K562 (cell line): ENCODE data around the gene CHST14. TPM values are rescaled to one million over a fixed set of nuclear protein-coding genes. Genes with fewer than 3 reads are reported as not detected.
A peak's percentile ranks its signal among the peaks of the same experiment; 100 is the strongest.

Experiments
- AFF1 ChIP-seq, 2 experiments: fragments of 450-650 bp; IDR thresholded peaks; 2 replicates each; pipeline ENCODE4 v1.6.1; 2018; ENCODE audit warnings: mild to moderate bottlenecking in 2 of 2, low read depth in 1 of 2; ENCODE audit not compliant: partially characterized antibody in 2 of 2
- ID3 ChIP-seq, 2 experiments: fragments of 250-450 bp in 1 of 2; fragments of 450-650 bp in 1 of 2; sonication (Bioruptor Pico) in 1 of 2; IDR thresholded peaks; 2 replicates each; pipeline versions ENCODE4 v1.6.1 to v1.8.0; 2016 to 2021; ENCODE audit warnings: mild to moderate bottlenecking in 2 of 2, moderate library complexity in 2 of 2, missing compliant biosample characterization in 1 of 2, missing genetic modification characterization in 1 of 2
- KDM5B ChIP-seq: fragments of 200-600 bp; sonication (generic); IDR thresholded peaks from 2 replicates; pipeline ENCODE4 v1.6.1; 2012; ENCODE audit warnings: low read depth, mild to moderate bottlenecking, moderate library complexity, low read length, control low read depth, inconsistent platforms; ENCODE audit not compliant: insufficient replicate concordance
- MNT ChIP-seq, 2 experiments: fragments of 450-650 bp; conservative IDR thresholded peaks; 2 replicates each; pipeline ENCODE4 v1.6.1; 2017; ENCODE audit warnings: mild to moderate bottlenecking in 2 of 2, moderate library complexity in 2 of 2
- PHF8 ChIP-seq: fragments of 200-600 bp; sonication (generic); IDR thresholded peaks from 2 replicates; pipeline ENCODE4 v1.6.1; 2012; ENCODE audit warnings: mixed run types, mild to moderate bottlenecking, inconsistent platforms, low read length, moderate library complexity, borderline replicate concordance
- SNIP1 ChIP-seq: fragments of 450-650 bp; IDR thresholded peaks from 2 replicates; pipeline ENCODE4 v1.7.1; 2017; ENCODE audit warnings: low read depth, mild to moderate bottlenecking
- ZBTB2 ChIP-seq: fragments of 450-650 bp; IDR thresholded peaks from 2 replicates; pipeline ENCODE4 v1.6.1; 2016; ENCODE audit warnings: antibody characterized with exemption
- ZBTB7A ChIP-seq: IDR thresholded peaks from 2 replicates; pipeline ENCODE4 v1.6.1; 2011; ENCODE audit warnings: low read depth, mild to moderate bottlenecking, low read length, moderate library complexity, borderline replicate concordance; ENCODE audit not compliant: control insufficient read depth
- ZFP36 ChIP-seq: fragments of 150-350 bp; IDR thresholded peaks from 2 replicates; pipeline ENCODE4 v1.6.1; 2018; ENCODE audit warnings: low read length, low read depth; ENCODE audit not compliant: partially characterized antibody
- ZMIZ1 ChIP-seq, 2 experiments: fragments of 150-350 bp in 1 of 2; IDR thresholded peaks; 2 replicates each; pipeline ENCODE4 v1.6.1; 2012 to 2016; ENCODE audit warnings: low read depth in 2 of 2, low read length in 2 of 2, mild to moderate bottlenecking in 1 of 2, moderate library complexity in 1 of 2
- ZNF143 ChIP-seq: sonication (generic); formaldehyde crosslinking; IDR thresholded peaks from 2 replicates; pipeline ENCODE4 v1.9.0; 2022; ENCODE audit warnings: mild to moderate bottlenecking, missing genetic modification reagents
- ZNF395 ChIP-seq: fragments of 200-800 bp; sonication (Bioruptor generic); IDR thresholded peaks from 2 replicates; pipeline ENCODE4 v1.6.1; 2017; ENCODE audit warnings: missing genetic modification characterization, missing compliant biosample characterization
- polyA plus RNA-seq, 8 experiments: library from polyadenylated mRNA; depleted of rRNA in 4 of 8; stranded (reverse) in 5 of 8; unstranded in 3 of 8; fragments of >200 nt; fragmentation: Nextera tagmentation in 2 of 8; fragmentation: Illumina TruSeq in 1 of 8; extraction: Ambion mirVana in 2 of 8; extraction: Trizol in 1 of 8; gene quantifications; 2 replicates each; pipeline versions ENCODE4 v1.2.1 to v1.2.3, GENCODE V29; 2011 to 2014; ENCODE audit warnings: inconsistent platforms in 1 of 8, missing spikeins in 1 of 8
- total RNA-seq, 7 experiments: library from RNA; depleted of rRNA in 6 of 7; stranded (reverse); fragments of >200 nt in 6 of 7; fragmentation: Illumina TruSeq in 2 of 7; extraction: Trizol in 2 of 7; gene quantifications; 2 replicates each; pipeline versions ENCODE4 v1.2.1 to v1.2.3, GENCODE V29; 2011 to 2021; ENCODE audit warnings: low replicate concordance in 1 of 7

CHST14 gene
- total and polyA plus RNA-seq, 9 of the 15 experiments (the other 6 are each of a cell fraction or from before 2014, with no cell fraction given) = 1.6 to 12.1 (median 4.5) TPM

GRCh38 chr15:40439461-40439959 lies 31.3 kb upstream of the CHST14 start (continued):
- TF ChIP-seq AFF1 (IDR thresholded peaks at IDR 0.05; ENCODE audit: low read depth in 1 of 2, partially characterized antibody in 2 of 2) (peak in 1 of 2 experiments; percentile 16), ZNF143 (no peak), ZBTB2 (no peak; the same call in 1 of the 2 replicates), SNIP1 (no peak), KDM5B (peak; percentile 5), ZFP36 (no peak), ZBTB7A (peak; percentile 49; the same call in 1 of the 2 replicates), MNT (conservative IDR thresholded peaks at IDR 0.05) (0 out of 4 replicates have a peak, but pooled peaks of 1 of the 2 experiments have one; percentile 12), ID3 (CRISPR knock-in tag; IDR thresholded peaks at IDR 0.05) (no peak), ID3 (tag; IDR thresholded peaks at IDR 0.05) (0 out of 2 replicates have a peak, but pooled peaks have one; percentile 23), ZNF395 (CRISPR knock-in tag) (peak; percentile 34; the same call in 1 of the 2 replicates), PHF8 (peak; percentile 29; the same call in 1 of the 2 replicates), ZMIZ1 (IDR thresholded peaks at IDR 0.05; ENCODE audit: low read depth in 2 of 2, low read length in 2 of 2) (no peak)
